ENCODE results near the gene SLC25A13. TPM values are rescaled to one million over a fixed set of nuclear protein-coding genes. Genes with fewer than 3 reads are reported as not detected.

The SLC25A13 gene
- total and polyA plus RNA-seq, 2 of the 13 experiments (the other 11 are each of a cell fraction or from before 2014, with no cell fraction given): 36.2 to 84.9 TPM

- TF ChIP-seq ZNF609 (CRISPR knock-in tag; IDR thresholded peaks at IDR 0.05; ENCODE audit: borderline replicate concordance): no peak
- no peak for TF ChIP-seq ZNF263 (CRISPR knock-in tag; IDR thresholded peaks at IDR 0.05)
- no peak for TF ChIP-seq ZNF331 (CRISPR knock-in tag; IDR thresholded peaks at IDR 0.05)
- TF ChIP-seq, protein P1, sequence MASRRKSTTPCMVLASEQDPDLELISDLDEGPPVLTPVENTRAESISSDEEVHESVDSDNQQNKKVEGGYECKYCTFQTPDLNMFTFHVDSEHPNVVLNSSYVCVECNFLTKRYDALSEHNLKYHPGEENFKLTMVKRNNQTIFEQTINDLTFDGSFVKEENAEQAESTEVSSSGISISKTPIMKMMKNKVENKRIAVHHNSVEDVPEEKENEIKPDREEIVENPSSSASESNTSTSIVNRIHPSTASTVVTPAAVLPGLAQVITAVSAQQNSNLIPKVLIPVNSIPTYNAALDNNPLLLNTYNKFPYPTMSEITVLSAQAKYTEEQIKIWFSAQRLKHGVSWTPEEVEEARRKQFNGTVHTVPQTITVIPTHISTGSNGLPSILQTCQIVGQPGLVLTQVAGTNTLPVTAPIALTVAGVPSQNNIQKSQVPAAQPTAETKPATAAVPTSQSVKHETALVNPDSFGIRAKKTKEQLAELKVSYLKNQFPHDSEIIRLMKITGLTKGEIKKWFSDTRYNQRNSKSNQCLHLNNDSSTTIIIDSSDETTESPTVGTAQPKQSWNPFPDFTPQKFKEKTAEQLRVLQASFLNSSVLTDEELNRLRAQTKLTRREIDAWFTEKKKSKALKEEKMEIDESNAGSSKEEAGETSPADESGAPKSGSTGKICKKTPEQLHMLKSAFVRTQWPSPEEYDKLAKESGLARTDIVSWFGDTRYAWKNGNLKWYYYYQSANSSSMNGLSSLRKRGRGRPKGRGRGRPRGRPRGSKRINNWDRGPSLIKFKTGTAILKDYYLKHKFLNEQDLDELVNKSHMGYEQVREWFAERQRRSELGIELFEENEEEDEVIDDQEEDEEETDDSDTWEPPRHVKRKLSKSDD (CRISPR knock-in tag; IDR thresholded peaks at IDR 0.05; ENCODE audit: low read depth): no peak
- TF ChIP-seq, protein P2, sequence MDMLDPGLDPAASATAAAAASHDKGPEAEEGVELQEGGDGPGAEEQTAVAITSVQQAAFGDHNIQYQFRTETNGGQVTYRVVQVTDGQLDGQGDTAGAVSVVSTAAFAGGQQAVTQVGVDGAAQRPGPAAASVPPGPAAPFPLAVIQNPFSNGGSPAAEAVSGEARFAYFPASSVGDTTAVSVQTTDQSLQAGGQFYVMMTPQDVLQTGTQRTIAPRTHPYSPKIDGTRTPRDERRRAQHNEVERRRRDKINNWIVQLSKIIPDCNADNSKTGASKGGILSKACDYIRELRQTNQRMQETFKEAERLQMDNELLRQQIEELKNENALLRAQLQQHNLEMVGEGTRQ (IDR thresholded peaks at IDR 0.05; ENCODE audit: low read depth, low read length): no peak
- TF ChIP-seq, protein P2 (CRISPR knock-in tag; IDR thresholded peaks at IDR 0.05; ENCODE audit: borderline replicate concordance): no peak
- no peak for TF ChIP-seq RFXAP (CRISPR knock-in tag; IDR thresholded peaks at IDR 0.05; ENCODE audit: borderline replicate concordance)
- peak; percentile 34; the same call in 1 of the 2 replicates for TF ChIP-seq NCOA2 (CRISPR knock-in tag; IDR thresholded peaks at IDR 0.05)
- TF ChIP-seq ZSCAN29 (CRISPR knock-in tag; conservative IDR thresholded peaks at IDR 0.05): no peak
- TF ChIP-seq HOXA3 (CRISPR knock-in tag; IDR thresholded peaks at IDR 0.05): no peak
- TF ChIP-seq ZNF17 (CRISPR knock-in tag; IDR thresholded peaks at IDR 0.05): no peak
- TF ChIP-seq ZNF124 (CRISPR knock-in tag; IDR thresholded peaks at IDR 0.05): 0 out of 2 replicates have a peak, but pooled peaks have one; percentile 43
- TF ChIP-seq ISL2 (CRISPR knock-in tag; IDR thresholded peaks at IDR 0.05): peak; percentile 49; the same call in 1 of the 2 replicates
- TF ChIP-seq CEBPG (CRISPR knock-in tag; IDR thresholded peaks at IDR 0.05): peak; percentile 70
- TF ChIP-seq ZNF350 (CRISPR knock-in tag; IDR thresholded peaks at IDR 0.05; ENCODE audit: borderline replicate concordance, low read depth): no peak
- TF ChIP-seq RNF2 (conservative IDR thresholded peaks at IDR 0.05; ENCODE audit: low read depth): no peak
- 0 out of 2 replicates have a peak, but pooled peaks have one; percentile 11 for TF ChIP-seq ELF3 (CRISPR knock-in tag; IDR thresholded peaks at IDR 0.05)
- TF ChIP-seq PHF21A (CRISPR knock-in tag; IDR thresholded peaks at IDR 0.05): no peak
- no peak for TF ChIP-seq FOXK1 (CRISPR knock-in tag; IDR thresholded peaks at IDR 0.05; ENCODE audit: borderline replicate concordance, low read depth)
- TF ChIP-seq ZEB1 (IDR thresholded peaks at IDR 0.05; ENCODE audit: insufficient replicate concordance, low read depth): no peak
- TF ChIP-seq RARA (CRISPR knock-in tag; IDR thresholded peaks at IDR 0.05): 0 out of 2 replicates have a peak, but pooled peaks have one; percentile 15
Measured at GRCh38 chr7:96248405-96248804, 73.5 kb downstream of the SLC25A13 start (continued).
